ENCODE data around the gene USH2A. TPM values are rescaled to one million over a fixed set of nuclear protein-coding genes. Genes with fewer than 3 reads are reported as not detected.

Gene USH2A
- total RNA-seq, 2 donors from 2014 or later, result 0.62 to 3.1 TPM

- no peaks in the 10 kb centered on the region for H3K9me3 ChIP-seq (ENCODE audit: control insufficient read depth, low read length)
- DNase-seq, result peak; percentile 66
- H3K4me1 Mint-ChIP-seq, result peaks cover 65% of the 10 kb centered on the region
- H3K9ac ChIP-seq (ENCODE audit: extremely low read depth, low read length, poor library complexity, severe bottlenecking), result no peak overlapping the region
- no peaks in the 10 kb centered on the region for H3K27me3 ChIP-seq (ENCODE audit: control insufficient read depth, insufficient read depth, low read length, poor library complexity, severe bottlenecking)
- peak overlapping the region; percentile 47 for H3K4me3 ChIP-seq (ENCODE audit: low read length)
- no peaks in the 10 kb centered on the region for H3K9me3 Mint-ChIP-seq
- peak overlapping the region; percentile 77 for H3K4me3 Mint-ChIP-seq
- no peaks in the 10 kb centered on the region for H3K36me3 ChIP-seq (ENCODE audit: control insufficient read depth, insufficient read depth, low read length)
- peaks cover 23% of the 10 kb centered on the region for H3K4me1 ChIP-seq (ENCODE audit: control insufficient read depth, insufficient read depth, low read length)
- WGBS, 2 experiments (ENCODE audit: insufficient coverage in 1 of 2, insufficient read length in 1 of 2), result 64 to 86% methylated on average over 2 to 5 of the region's 5 CpGs
- no peak overlapping the region for H3K27ac ChIP-seq (ENCODE audit: low read depth, low read length)
- H3K36me3 Mint-ChIP-seq (ENCODE audit: low read depth), result peaks cover 17% of the 10 kb centered on the region
- no peaks in the 10 kb centered on the region for H3K27me3 Mint-ChIP-seq (ENCODE audit: insufficient read depth)
- H3K27ac Mint-ChIP-seq, result peak overlapping the region; percentile 92
- TF ChIP-seq, protein P1, sequence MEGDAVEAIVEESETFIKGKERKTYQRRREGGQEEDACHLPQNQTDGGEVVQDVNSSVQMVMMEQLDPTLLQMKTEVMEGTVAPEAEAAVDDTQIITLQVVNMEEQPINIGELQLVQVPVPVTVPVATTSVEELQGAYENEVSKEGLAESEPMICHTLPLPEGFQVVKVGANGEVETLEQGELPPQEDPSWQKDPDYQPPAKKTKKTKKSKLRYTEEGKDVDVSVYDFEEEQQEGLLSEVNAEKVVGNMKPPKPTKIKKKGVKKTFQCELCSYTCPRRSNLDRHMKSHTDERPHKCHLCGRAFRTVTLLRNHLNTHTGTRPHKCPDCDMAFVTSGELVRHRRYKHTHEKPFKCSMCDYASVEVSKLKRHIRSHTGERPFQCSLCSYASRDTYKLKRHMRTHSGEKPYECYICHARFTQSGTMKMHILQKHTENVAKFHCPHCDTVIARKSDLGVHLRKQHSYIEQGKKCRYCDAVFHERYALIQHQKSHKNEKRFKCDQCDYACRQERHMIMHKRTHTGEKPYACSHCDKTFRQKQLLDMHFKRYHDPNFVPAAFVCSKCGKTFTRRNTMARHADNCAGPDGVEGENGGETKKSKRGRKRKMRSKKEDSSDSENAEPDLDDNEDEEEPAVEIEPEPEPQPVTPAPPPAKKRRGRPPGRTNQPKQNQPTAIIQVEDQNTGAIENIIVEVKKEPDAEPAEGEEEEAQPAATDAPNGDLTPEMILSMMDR (conservative IDR thresholded peaks at IDR 0.05), result no peak
Observed at GRCh38 chr1:216144661-216145450, 278.4 kb downstream of the USH2A start.

GRCh38 chr1:216142921-216143320 lies 280.3 kb downstream of the USH2A start:
- no peaks in the 10 kb centered on the region for H3K9me3 ChIP-seq (ENCODE audit: control insufficient read depth, low read length)
- Mint-ChIP-seq H3K27ac (peak overlapping the region; percentile 16), H3K4me3 (no peak overlapping the region), H3K36me3 (ENCODE audit: low read depth) (no peaks in the 10 kb centered on the region), H3K27me3 (ENCODE audit: insufficient read depth) (no peaks in the 10 kb centered on the region), H3K9me3 (no peaks in the 10 kb centered on the region), H3K4me1 (peaks cover 62% of the 10 kb centered on the region)
- TF ChIP-seq, protein P1 (conservative IDR thresholded peaks at IDR 0.05), result no peak
- no peak for DNase-seq
- H3K36me3 ChIP-seq (ENCODE audit: control insufficient read depth, insufficient read depth, low read length), result no peaks in the 10 kb centered on the region
- WGBS, 2 experiments (ENCODE audit: insufficient coverage in 1 of 2, insufficient read length in 1 of 2), result 90 to 100% methylated on average over 1 to 2 of the region's 2 CpGs
- peaks cover 23% of the 10 kb centered on the region for H3K4me1 ChIP-seq (ENCODE audit: control insufficient read depth, insufficient read depth, low read length)
- no peak overlapping the region for H3K27ac ChIP-seq (ENCODE audit: low read depth, low read length)
- H3K4me3 ChIP-seq (ENCODE audit: low read length), result no peak overlapping the region
- no peaks in the 10 kb centered on the region for H3K27me3 ChIP-seq (ENCODE audit: control insufficient read depth, insufficient read depth, low read length, poor library complexity, severe bottlenecking)
- no peak overlapping the region for H3K9ac ChIP-seq (ENCODE audit: extremely low read depth, low read length, poor library complexity, severe bottlenecking)

DNA sequence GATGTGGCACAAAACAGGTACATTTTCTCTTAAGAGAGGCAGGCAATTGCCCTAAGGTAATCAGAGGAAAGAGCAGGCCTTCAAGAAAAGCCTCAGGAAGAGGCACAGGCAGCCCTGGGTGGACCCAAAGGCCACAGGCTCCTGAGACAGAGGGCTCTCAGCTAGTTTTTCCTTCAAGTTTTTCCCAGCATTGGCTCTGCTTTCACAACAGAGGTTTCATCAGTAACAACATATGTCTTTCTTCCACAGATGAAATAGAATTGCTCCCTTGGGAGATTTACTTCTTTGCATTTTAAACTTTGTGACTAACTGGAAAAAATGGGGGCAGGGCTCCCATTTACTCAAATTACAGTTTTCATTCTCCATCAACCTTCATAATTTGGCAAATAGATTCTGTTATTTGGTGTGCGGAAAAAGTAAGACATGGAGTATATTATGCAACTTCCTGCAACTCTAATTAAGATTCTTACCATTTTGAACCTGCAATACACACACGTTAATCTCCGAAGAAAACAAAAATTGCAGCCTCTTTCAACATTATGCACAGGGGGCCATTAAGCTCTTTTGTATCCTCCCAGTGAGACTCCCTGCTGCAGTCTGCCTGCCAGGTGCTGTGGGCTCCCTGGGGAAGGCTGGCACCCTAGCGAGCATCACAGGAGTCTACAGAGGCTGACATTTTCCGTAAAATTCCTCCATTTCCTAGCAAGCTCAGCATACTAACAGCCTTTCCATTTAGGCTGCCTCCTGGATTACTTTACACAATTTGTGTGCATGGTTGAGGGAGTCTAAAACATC lies 282.3 kb downstream of the USH2A start:
- Mint-ChIP-seq H3K27me3 (ENCODE audit: insufficient read depth) (no peaks in the 10 kb centered on the region), H3K9me3 (no peaks in the 10 kb centered on the region), H3K27ac (peak overlapping the region; percentile 80), H3K36me3 (ENCODE audit: low read depth) (no peaks in the 10 kb centered on the region), H3K4me3 (peak overlapping the region; percentile 13), H3K4me1 (peaks cover 71% of the 10 kb centered on the region)
- Histone ChIP-seq H3K27me3 (ENCODE audit: control insufficient read depth, insufficient read depth, low read length, poor library complexity, severe bottlenecking) (no peaks in the 10 kb centered on the region), H3K4me1 (ENCODE audit: control insufficient read depth, insufficient read depth, low read length) (peaks cover 23% of the 10 kb centered on the region), H3K9me3 (ENCODE audit: control insufficient read depth, low read length) (no peaks in the 10 kb centered on the region), H3K36me3 (ENCODE audit: control insufficient read depth, insufficient read depth, low read length) (no peaks in the 10 kb centered on the region), H3K9ac (ENCODE audit: extremely low read depth, low read length, poor library complexity, severe bottlenecking) (no peak overlapping the region), H3K27ac (ENCODE audit: low read depth, low read length) (no peak overlapping the region), H3K4me3 (ENCODE audit: low read length) (no peak overlapping the region)
- peak; percentile 59 for DNase-seq
- TF ChIP-seq, protein P1 (conservative IDR thresholded peaks at IDR 0.05), result no peak
- 83% methylated on average over 4 of the region's 5 CpGs; no CpG with 5 or more reads in 1 of the 2 experiments for WGBS, 2 experiments (ENCODE audit: insufficient coverage in 1 of 2, insufficient read length in 1 of 2)

Data from endodermal cell (in vitro differentiated cells).